ENCODE results near the gene CACNA1A.

DNA sequence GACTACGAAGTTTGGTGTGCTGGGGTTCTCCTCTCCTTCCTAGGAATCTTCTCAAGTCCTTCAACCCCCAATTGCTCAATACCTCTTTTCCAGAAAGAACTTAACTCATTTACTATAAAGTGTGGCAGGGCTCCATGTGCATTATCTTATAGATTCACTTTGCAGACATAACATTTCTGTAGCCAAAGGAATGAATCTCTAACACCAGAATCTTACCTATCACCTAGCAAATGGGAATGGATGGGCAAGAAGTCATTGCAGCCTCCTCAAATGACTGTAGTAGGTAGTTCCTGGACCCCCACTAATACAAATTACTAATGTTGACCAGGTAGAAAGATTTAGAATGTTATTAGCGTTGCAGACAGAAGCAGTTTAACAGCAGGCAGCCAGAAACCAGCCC, 5.7 kb upstream of the CACNA1A start:
- TF ChIP-seq POLR2AphosphoS5 (IDR thresholded peaks at IDR 0.05) (no peak), EP300 (IDR thresholded peaks at IDR 0.05) (no peak)
- TF ChIP-seq, protein P1, sequence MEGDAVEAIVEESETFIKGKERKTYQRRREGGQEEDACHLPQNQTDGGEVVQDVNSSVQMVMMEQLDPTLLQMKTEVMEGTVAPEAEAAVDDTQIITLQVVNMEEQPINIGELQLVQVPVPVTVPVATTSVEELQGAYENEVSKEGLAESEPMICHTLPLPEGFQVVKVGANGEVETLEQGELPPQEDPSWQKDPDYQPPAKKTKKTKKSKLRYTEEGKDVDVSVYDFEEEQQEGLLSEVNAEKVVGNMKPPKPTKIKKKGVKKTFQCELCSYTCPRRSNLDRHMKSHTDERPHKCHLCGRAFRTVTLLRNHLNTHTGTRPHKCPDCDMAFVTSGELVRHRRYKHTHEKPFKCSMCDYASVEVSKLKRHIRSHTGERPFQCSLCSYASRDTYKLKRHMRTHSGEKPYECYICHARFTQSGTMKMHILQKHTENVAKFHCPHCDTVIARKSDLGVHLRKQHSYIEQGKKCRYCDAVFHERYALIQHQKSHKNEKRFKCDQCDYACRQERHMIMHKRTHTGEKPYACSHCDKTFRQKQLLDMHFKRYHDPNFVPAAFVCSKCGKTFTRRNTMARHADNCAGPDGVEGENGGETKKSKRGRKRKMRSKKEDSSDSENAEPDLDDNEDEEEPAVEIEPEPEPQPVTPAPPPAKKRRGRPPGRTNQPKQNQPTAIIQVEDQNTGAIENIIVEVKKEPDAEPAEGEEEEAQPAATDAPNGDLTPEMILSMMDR (IDR thresholded peaks at IDR 0.05), result no peak

Measured in esophagus muscularis mucosa (tissue), 4 donors.